BLaER1 treated with 17β-estradiol and CSF1 and Interleukin-3, amounts not matched to agents 10 nM and 100 nM (cell line): ENCODE data around the gene CWH43.
"Not testable (repeated sequence)": the region's sequence is repeated elsewhere in the genome, so short reads cannot be mapped to it uniquely, and the experiment has no call there.

Experiments used
- H3K27ac ChIP-seq, 11 experiments: shearing (Covaris generic); formaldehyde crosslinking; 2 replicates each; pipeline ENCODE4 v1.8.1; 2022
- H3K27me3 ChIP-seq, 11 experiments: shearing (Covaris generic); formaldehyde crosslinking; 2 replicates each; pipeline ENCODE4 v1.8.1; 2022
- H3K36me3 ChIP-seq, 11 experiments: shearing (Covaris generic); formaldehyde crosslinking; 2 replicates each; pipeline ENCODE4 v1.8.1; 2022
- H3K4me1 ChIP-seq, 10 experiments: shearing (Covaris generic); formaldehyde crosslinking; 2 replicates each; pipeline ENCODE4 v1.8.1; 2022
- H3K4me2 ChIP-seq, 11 experiments: shearing (Covaris generic); formaldehyde crosslinking; 2 replicates each; pipeline ENCODE4 v1.8.1; 2022
- H3K4me3 ChIP-seq, 10 experiments: shearing (Covaris generic); formaldehyde crosslinking; 2 replicates each; pipeline ENCODE4 v1.8.1; 2022
- H3K9ac ChIP-seq, 11 experiments: shearing (Covaris generic); formaldehyde crosslinking; 2 replicates each; pipeline ENCODE4 v1.8.1; 2022
- H3K9me3 ChIP-seq, 11 experiments: shearing (Covaris generic); formaldehyde crosslinking; replicated peaks in 1 of 11; 2 replicates each; pipeline ENCODE4 v1.8.1; 2022
- H4K20me1 ChIP-seq, 11 experiments: shearing (Covaris generic); formaldehyde crosslinking; 2 replicates each; pipeline ENCODE4 v1.8.1; 2022
- Cebpa-rat ChIP-seq, 11 experiments: shearing (Covaris generic); IDR thresholded peaks; 2 replicates each; pipeline ENCODE4 v1.8.1; 2022

CWH43 gene

DNA sequence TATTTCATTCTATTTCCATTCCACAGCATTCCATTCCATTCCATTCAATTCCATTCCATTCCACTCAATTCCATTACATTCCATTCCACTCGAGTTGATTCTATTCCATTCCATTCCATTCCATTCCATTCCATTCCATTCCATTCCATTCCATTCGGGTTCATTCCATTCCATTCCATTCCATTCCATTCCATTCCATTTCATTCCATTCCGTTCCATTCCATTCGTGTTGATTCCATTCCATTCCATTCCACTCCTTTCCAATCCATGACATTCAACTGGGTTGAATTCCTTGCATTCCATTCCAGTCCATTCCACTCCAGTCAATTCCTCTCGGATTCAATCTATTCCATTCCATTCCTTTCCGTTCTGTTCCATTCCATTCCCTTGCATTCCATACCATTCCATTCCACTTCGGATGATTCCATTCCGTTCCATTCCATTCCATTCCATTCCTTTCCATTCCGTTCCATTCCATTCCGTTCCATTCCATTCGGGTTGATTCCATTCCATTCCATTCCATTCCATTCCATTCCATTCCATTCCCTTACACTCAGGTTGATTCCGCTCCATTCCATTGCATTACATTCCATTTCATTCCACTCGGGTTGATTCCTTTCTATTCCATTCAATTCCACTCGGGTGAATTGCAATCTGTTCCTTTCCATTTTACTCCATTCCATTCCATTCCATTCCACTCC lies 117.5 kb downstream of the CWH43 start:
- H3K9ac ChIP-seq, H3K36me3 ChIP-seq, H3K27me3 ChIP-seq, H3K27ac ChIP-seq, H4K20me1 ChIP-seq, H3K4me1 ChIP-seq, H3K4me2 ChIP-seq: not testable (repeated sequence)
- Histone ChIP-seq H3K9me3 (peaks cover 82 to 89% (median 87%) of the 10 kb centered on the region in 11 experiments), H3K4me3 (peak overlapping the region in 4 of 10 experiments; percentile 1 to 8 (median 4); a peak in 4 of 20 replicates)
- peak in 1 of 11 experiments; percentile 21; a peak in 1 of 22 replicates for TF ChIP-seq Cebpa-rat (IDR thresholded peaks at IDR 0.05)

DNA sequence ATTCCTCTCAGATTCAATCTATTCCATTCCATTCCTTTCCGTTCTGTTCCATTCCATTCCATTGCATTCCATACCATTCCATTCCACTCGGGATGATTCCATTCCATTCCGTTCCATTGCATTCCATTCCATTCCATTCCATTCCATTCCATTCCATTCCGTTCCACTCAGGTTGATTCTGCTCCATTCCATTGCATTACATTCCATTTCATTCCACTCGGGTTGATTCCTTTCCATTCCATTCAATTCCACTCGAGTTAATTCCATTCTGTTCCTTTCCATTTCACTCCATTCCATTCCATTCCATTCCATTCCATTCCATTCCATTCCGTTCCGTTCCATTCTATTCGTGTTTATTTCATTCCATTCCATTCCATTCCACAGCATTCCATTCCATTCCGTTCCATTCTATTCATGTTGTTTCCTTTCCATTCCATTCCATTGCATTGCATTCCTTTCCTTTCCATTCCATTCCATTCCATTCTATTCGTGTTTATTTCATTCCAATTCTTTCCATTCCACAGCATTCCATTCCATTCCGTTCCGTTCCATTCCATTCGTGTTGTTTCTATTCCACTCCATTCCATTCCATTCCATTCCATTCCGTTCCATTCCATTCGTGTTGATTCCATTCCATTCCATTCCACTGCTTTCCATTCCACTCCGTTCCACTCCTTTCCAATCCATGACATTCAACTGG lies 118.3 kb downstream of the CWH43 start:
- not testable (repeated sequence) for H4K20me1 ChIP-seq, H3K9ac ChIP-seq
- peak overlapping the region in 2 of 10 experiments; percentile 7 to 8; a peak in 2 of 20 replicates for H3K4me3 ChIP-seq

DNA sequence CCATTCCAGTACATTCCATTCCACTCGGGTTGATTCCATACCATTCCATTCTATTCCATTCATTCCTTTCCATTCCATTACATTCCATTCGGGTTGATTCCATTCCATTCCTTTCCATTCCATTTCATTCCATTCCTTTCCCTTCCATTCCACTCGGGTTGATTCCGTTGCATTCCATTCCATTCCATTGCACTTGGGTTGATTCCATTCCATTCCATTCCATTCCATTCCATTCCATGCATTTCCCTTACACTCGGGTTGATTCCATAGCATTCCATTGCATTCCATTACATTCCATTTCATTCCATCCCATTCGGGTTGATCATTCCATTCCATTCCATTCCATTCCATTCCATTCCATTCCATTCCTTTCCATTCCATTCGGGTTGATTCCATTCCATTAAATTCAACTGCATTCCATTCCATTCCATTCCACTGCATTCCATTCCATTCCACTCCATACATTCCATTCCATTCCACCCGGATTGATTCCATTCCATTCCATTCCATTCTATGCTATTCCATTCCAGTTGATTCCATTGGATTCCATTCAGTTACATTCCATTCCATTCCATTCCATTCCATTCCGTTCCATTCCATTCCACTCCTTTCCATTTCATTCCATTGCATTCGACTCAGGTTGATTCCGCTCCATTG lies 119.3 kb downstream of the CWH43 start:
- H3K9me3 ChIP-seq: peaks cover 79 to 86% (median 84%) of the 10 kb centered on the region in 11 experiments
- H3K9ac ChIP-seq, H3K4me2 ChIP-seq: not testable (repeated sequence)

More for the DNA sequence above, 118.3 kb downstream of the CWH43 start:
- H3K27me3 ChIP-seq, H3K4me2 ChIP-seq, H3K4me1 ChIP-seq, H3K36me3 ChIP-seq, H3K27ac ChIP-seq: not testable (repeated sequence)
- H3K9me3 ChIP-seq: peaks cover 79 to 86% (median 84%) of the 10 kb centered on the region in 11 experiments

DNA sequence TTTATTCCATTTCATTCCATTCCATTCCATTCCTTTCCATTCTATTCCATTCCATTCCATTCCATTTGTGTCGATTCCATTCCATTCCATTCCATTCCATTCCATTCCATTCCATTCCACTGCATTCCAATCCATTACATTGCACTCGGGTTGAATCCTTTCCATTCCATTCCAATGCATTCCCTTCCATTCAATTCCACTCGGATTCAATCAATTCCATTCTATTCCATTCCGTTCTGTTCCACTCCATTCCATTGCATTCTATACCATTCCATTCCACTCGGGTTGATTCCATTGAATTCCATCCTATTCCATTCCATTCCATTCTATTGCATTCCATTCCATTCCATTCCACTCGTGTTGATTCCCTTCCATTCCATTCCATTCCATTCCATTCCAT lies 121.2 kb downstream of the CWH43 start:
- H4K20me1 ChIP-seq, H3K9ac ChIP-seq, H3K27ac ChIP-seq, H3K36me3 ChIP-seq, H3K4me2 ChIP-seq, H3K4me1 ChIP-seq, H3K27me3 ChIP-seq: not testable (repeated sequence)
- peaks cover 94 to 96% (median 94%) of the 10 kb centered on the region in 11 experiments for H3K9me3 ChIP-seq
- H3K4me3 ChIP-seq: peak overlapping the region in 5 of 10 experiments; percentile 0 to 24 (median 1); a peak in 6 of 20 replicates

More for the DNA sequence above, 119.3 kb downstream of the CWH43 start:
- H3K27me3 ChIP-seq, H4K20me1 ChIP-seq, H3K4me1 ChIP-seq, H3K36me3 ChIP-seq, H3K27ac ChIP-seq: not testable (repeated sequence)
- peak overlapping the region in 4 of 10 experiments; percentile 1 to 19 (median 4); a peak in 6 of 20 replicates for H3K4me3 ChIP-seq

DNA sequence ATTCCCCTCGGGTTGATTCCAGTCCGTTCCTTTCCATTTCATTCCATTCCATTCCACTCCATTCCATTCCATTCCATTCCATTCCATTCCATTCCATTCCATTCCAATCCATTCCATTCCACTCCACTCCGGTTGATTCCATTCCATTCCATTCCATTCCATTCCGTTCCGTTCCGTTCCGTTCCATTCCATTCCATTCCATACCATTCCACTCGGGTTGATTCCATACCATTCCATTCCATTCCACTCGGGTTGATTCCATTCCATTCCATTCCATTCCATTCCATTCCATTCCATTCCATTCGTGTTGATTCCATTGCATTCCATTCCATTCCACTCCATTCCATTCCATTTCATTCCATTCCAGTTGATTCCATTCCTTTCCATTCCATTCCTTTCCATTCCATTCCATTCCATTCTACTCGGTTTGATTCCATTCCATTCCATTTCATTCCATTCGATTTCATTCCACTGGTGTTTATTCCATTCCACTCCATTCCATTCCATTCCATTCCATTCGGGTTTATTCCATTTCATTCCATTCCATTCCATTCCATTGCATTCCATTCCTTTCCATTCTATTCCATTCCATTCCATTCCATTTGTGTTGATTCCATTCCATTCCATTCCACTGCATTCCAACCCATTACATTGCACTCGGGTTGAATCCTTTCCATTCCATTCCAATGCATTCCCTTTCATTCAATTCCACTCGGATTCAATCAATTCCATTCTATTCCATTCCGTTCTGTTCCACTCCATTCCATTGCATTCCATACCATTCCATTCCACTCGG lies 122.3 kb downstream of the CWH43 start:
- not testable (repeated sequence) for H4K20me1 ChIP-seq, H3K4me1 ChIP-seq, H3K9ac ChIP-seq, H3K27me3 ChIP-seq, H3K4me2 ChIP-seq, H3K27ac ChIP-seq, H3K36me3 ChIP-seq
- Histone ChIP-seq H3K4me3 (peak overlapping the region in 8 of 10 experiments; percentile 0 to 24 (median 2); a peak in 11 of 20 replicates), H3K9me3 (peaks cover 94 to 96% (median 94%) of the 10 kb centered on the region in 11 experiments)

DNA sequence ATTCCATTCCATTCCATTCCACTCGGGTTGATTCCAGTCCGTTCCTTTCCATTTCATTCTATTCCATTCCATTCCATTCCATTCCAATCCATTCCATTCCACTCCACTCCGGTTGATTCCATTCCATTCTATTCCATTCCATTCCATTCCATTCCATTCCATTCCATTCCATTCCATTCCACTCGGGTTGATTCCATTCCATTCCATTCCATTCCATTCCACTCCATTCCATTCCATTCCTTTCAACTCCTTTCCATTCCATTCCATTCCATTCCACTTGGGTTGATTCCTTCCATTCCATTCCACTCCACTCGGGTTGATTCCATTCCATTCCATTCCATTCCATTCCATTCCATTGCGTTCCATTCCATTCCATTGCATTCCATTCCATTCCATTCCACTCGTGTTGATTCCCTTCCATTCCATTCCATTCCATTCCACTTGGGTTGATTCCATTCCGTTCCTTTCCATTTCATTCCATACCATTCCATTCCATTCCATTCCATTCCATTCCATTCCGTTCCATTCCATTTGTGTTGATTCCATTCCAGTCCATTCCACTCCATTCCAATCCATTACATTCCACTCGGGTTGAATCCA lies 123.6 kb downstream of the CWH43 start:
- Histone ChIP-seq H3K9me3 (peaks cover 94 to 96% (median 94%) of the 10 kb centered on the region in 11 experiments), H3K4me3 (peak overlapping the region in 8 of 10 experiments; percentile 0 to 2 (median 0); a peak in 9 of 20 replicates)
- not testable (repeated sequence) for H3K4me1 ChIP-seq, H3K9ac ChIP-seq, H4K20me1 ChIP-seq, H3K36me3 ChIP-seq, H3K4me2 ChIP-seq, H3K27ac ChIP-seq, H3K27me3 ChIP-seq

DNA sequence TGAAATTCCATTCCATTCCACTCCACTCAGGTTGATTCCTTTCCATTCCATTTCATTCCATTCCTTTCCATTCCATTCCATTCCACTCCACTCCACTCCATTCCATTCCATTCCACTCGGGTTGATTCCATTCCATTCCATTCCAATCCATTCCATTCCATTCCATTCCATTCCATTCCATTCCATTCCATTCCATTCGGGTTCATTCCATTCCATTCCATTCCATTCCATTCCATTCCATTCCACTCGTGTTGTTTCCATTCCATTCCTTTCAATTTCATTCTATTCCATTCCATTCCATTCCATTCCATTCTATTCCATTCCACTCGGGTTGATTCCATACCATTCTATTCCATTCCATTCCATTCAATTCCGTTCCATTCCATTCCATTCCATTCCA lies 124.5 kb downstream of the CWH43 start:
- H3K4me2 ChIP-seq, H3K4me1 ChIP-seq, H3K9ac ChIP-seq, H3K27ac ChIP-seq, H3K27me3 ChIP-seq, H3K4me3 ChIP-seq, H4K20me1 ChIP-seq, H3K36me3 ChIP-seq: not testable (repeated sequence)
- peaks cover 94 to 96% (median 94%) of the 10 kb centered on the region in 11 experiments for H3K9me3 ChIP-seq
